Esophagus squamous epithelium (tissue), 5 donors: Measurements from ENCODE around the gene PARP6. TPM values are rescaled to one million over a fixed set of nuclear protein-coding genes. Genes with fewer than 3 reads are reported as not detected.

Experiments used
- DNase-seq: peaks from one replicate; lab custom pipeline; 2025; lab: John Stamatoyannopoulos, UW
- H3K27ac ChIP-seq, 4 donors: fragments of 200-600 bp; sonication (generic); one replicate each; pipeline ENCODE4 v1.5.1; 2016 to 2019; ENCODE audit warnings: mild to moderate bottlenecking in 1 of 4
- H3K27me3 ChIP-seq, 4 donors: fragments of 200-600 bp; sonication (generic); 1 replicate in 3 of 4; 2 replicates in 1 of 4; pipeline versions ENCODE4 v1.5.1 to v1.6.0; 2017 to 2021; ENCODE audit warnings: antibody characterized with exemption in 1 of 4
- H3K36me3 ChIP-seq, 3 donors: fragments of 200-600 bp; sonication (generic); one replicate each; pipeline ENCODE4 v1.5.1; 2016 to 2019
- H3K4me1 ChIP-seq, 3 donors: fragments of 200-600 bp; sonication (generic); one replicate each; pipeline ENCODE4 v1.5.1; 2017 to 2019
- H3K4me3 ChIP-seq, 4 donors: fragments of 200-600 bp; sonication (generic); 1 replicate in 3 of 4; 2 replicates in 1 of 4; pipeline ENCODE4 v1.5.1; 2016 to 2019; ENCODE audit warnings: mild to moderate bottlenecking in 2 of 4, moderate library complexity in 1 of 4
- H3K9me3 ChIP-seq, 3 donors: fragments of 200-600 bp; sonication (generic); one replicate each; pipeline ENCODE4 v1.5.1; 2016 to 2019
- CTCF ChIP-seq, 6 experiments: fragments of 450-650 bp in 4 of 6; fragments of 200-600 bp in 2 of 6; sonication (generic) in 2 of 6; IDR thresholded peaks; one replicate each; pipeline ENCODE4 v1.5.1; 2016 to 2019; ENCODE audit warnings: antibody characterized with exemption in 6 of 6, mild to moderate bottlenecking in 4 of 6, moderate library complexity in 4 of 6
- POLR2A ChIP-seq, 4 donors: fragments of 450-650 bp; IDR thresholded peaks; one replicate each; pipeline ENCODE4 v1.6.1; 2017; ENCODE audit warnings: antibody characterized with exemption in 4 of 4, mild to moderate bottlenecking in 4 of 4, moderate library complexity in 3 of 4
- WGBS, 2 donors: methylation state at CpG; one replicate each; pipeline ENCODE4 v1.1.5; 2018; 5-methylcytosine and 5-hydroxymethylcytosine counted together
- intact Hi-C: fragments of 100-400 bp; cut with DNase I; formaldehyde crosslinking; loops from one replicate; pipeline ENCODE4 v1.15.0; 2022
- total RNA-seq, 4 donors: library from RNA; depleted of rRNA; stranded (reverse); fragments of >200 nt; gene quantifications; one replicate each; pipeline ENCODE4 v1.1.0, GENCODE V29; 2016
- donor health status: DM: yes; HTN: yes; CAD: no.

The PARP6 gene
- total RNA-seq, 4 donors from 2014 or later: 12.2 to 62.2 (median 31.6) TPM

GRCh38 chr15:72227720-72228119 is 44.6 kb downstream of the PARP6 start:
- Histone ChIP-seq H3K4me1 (peaks cover 44 to 82% (median 59%) of the 10 kb centered on the region in 3 donors), H3K9me3 (no peaks in the 10 kb centered on the region), H3K27ac (peak overlapping the region; percentile 94 to 99 (median 96)), H3K27me3 (no peaks in the 10 kb centered on the region), H3K4me3 (peak overlapping the region; percentile 68 to 95 (median 78)), H3K36me3 (no peaks in the 10 kb centered on the region)
- DNase-seq: no peak
- WGBS, 2 donors: 19 to 29% methylated on average over 4 of the region's 4 CpGs
- TF ChIP-seq POLR2A (IDR thresholded peaks at IDR 0.05) (no peak), CTCF (IDR thresholded peaks at IDR 0.05) (no peak)
- intact Hi-C loops: no loop called here

GRCh38 chr15:72227192-72227586 is 45.2 kb downstream of the PARP6 start:
- Histone ChIP-seq H3K4me1 (peaks cover 44 to 82% (median 59%) of the 10 kb centered on the region in 3 donors), H3K36me3 (no peaks in the 10 kb centered on the region), H3K4me3 (peak overlapping the region in 3 of 4 donors; percentile 3 to 84 (median 72)), H3K9me3 (no peaks in the 10 kb centered on the region), H3K27ac (peak overlapping the region; percentile 83 to 99 (median 96)), H3K27me3 (no peaks in the 10 kb centered on the region)
- no peak for DNase-seq
- intact Hi-C loops: no loop called here
- 8 to 9% methylated on average over 6 to 8 of the region's 8 CpGs for WGBS, 2 donors
- TF ChIP-seq CTCF (IDR thresholded peaks at IDR 0.05) (no peak), POLR2A (IDR thresholded peaks at IDR 0.05) (no peak)

- intact Hi-C loops: no loop called here
- H3K27me3 ChIP-seq: no peaks in the 10 kb centered on the region
- H3K9me3 ChIP-seq: no peaks in the 10 kb centered on the region
- no peak overlapping the region for H3K4me3 ChIP-seq
- peak overlapping the region; percentile 50 to 89 (median 79) for H3K27ac ChIP-seq
- 63 to 65% methylated on average over 10 of the region's 10 CpGs for WGBS, 2 donors
- DNase-seq: no peak
- peaks cover 33 to 91% (median 61%) of the 10 kb centered on the region in 3 donors for H3K4me1 ChIP-seq
- peaks cover 0 to 31% (median 10%) of the 10 kb centered on the region in 3 donors for H3K36me3 ChIP-seq
- TF ChIP-seq CTCF (IDR thresholded peaks at IDR 0.05) (no peak), POLR2A (IDR thresholded peaks at IDR 0.05) (no peak)
Observed at GRCh38 chr15:72223278-72223677, 49.1 kb downstream of the PARP6 start.

GRCh38 chr15:72222393-72222792 is 50.0 kb downstream of the PARP6 start:
- no peaks in the 10 kb centered on the region for H3K9me3 ChIP-seq
- DNase-seq: no peak
- H3K4me3 ChIP-seq: peak overlapping the region in 3 of 4 donors; percentile 5 to 37 (median 9)
- peak overlapping the region; percentile 72 to 89 (median 80) for H3K27ac ChIP-seq
- peaks cover 28 to 82% (median 53%) of the 10 kb centered on the region in 3 donors for H3K4me1 ChIP-seq
- no peaks in the 10 kb centered on the region for H3K27me3 ChIP-seq
- peaks cover 5 to 40% (median 17%) of the 10 kb centered on the region in 3 donors for H3K36me3 ChIP-seq
- peak in 1 of 4 donors; percentile 37 for TF ChIP-seq POLR2A (IDR thresholded peaks at IDR 0.05)
- peak in 2 of 6 experiments; percentile 23 to 42 for TF ChIP-seq CTCF (IDR thresholded peaks at IDR 0.05)
- WGBS, 2 donors: 17 to 26% methylated on average over 2 of the region's 4 CpGs
- intact Hi-C loops: no loop called here

GRCh38 chr15:72220687-72221086 is 51.7 kb downstream of the PARP6 start:
- Histone ChIP-seq H3K4me3 (no peak overlapping the region), H3K27me3 (no peaks in the 10 kb centered on the region), H3K27ac (peak overlapping the region in 2 of 4 donors; percentile 86 to 89), H3K9me3 (no peaks in the 10 kb centered on the region), H3K36me3 (peaks cover 15 to 57% (median 33%) of the 10 kb centered on the region in 3 donors), H3K4me1 (peaks cover 11 to 65% (median 39%) of the 10 kb centered on the region in 3 donors)
- WGBS, 2 donors: 57 to 88% methylated on average over 1 of the region's 1 CpG
- TF ChIP-seq CTCF (IDR thresholded peaks at IDR 0.05) (no peak), POLR2A (IDR thresholded peaks at IDR 0.05) (no peak)
- DNase-seq: no peak
- intact Hi-C loops: no loop called here
